Activated T-cell treated with anti-CD3 and anti-CD28 coated beads, Interleukin-2, amount 50 U/mL, for 24 hours (primary cell): ENCODE results near the gene NARS2.

ENCODE experiments used
- DNase-seq: peaks from one replicate; pipeline ENCODE4 v3.0.0-alpha.2; 2020
- H3K27ac Mint-ChIP-seq: 2 replicates; pipeline ENCODE4 v1.8.0; 2020; ENCODE audit warnings: mild to moderate bottlenecking, mixed read lengths
- H3K27me3 Mint-ChIP-seq: 2 replicates; pipeline ENCODE4 v1.8.0; 2020; ENCODE audit warnings: mixed read lengths
- H3K36me3 Mint-ChIP-seq: 2 replicates; pipeline ENCODE4 v1.8.0; 2020; ENCODE audit warnings: low read depth, mixed read lengths
- H3K4me1 Mint-ChIP-seq: 2 replicates; pipeline ENCODE4 v1.8.0; 2020; ENCODE audit warnings: low read depth, mixed read lengths
- H3K4me3 Mint-ChIP-seq: 2 replicates; pipeline ENCODE4 v1.8.0; 2020; ENCODE audit warnings: mild to moderate bottlenecking, moderate library complexity, mixed read lengths
- H3K9me3 Mint-ChIP-seq: 2 replicates; pipeline ENCODE4 v1.8.0; 2020; ENCODE audit warnings: mixed read lengths

The NARS2 gene

DNA sequence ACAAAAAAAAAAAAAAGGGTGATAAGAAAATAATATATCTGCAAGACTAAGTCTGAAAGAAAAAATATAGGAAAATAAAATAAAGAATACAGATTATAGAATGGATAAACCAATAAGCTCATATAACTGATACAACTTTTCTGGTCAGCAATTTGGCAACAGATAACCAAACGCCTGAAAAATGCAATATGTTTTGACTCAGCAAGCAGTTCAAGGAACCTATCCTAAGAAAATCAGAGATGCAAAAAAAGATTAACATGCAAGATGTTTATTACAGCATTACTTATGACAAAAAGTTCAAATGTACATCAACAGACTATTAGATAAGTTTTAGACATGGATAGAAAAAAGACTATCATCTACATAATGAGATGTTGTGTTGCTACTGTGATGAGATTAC is 129.9 kb downstream of the NARS2 start:
- Mint-ChIP-seq H3K4me3 (no peak overlapping the region), H3K9me3 (no peaks in the 10 kb centered on the region), H3K4me1 (no peaks in the 10 kb centered on the region), H3K27ac (no peak overlapping the region), H3K36me3 (peaks cover 31% of the 10 kb centered on the region), H3K27me3 (no peaks in the 10 kb centered on the region)
- DNase-seq = no peak

GRCh38 chr11:78441956-78442355 is 132.7 kb downstream of the NARS2 start:
- no peaks in the 10 kb centered on the region for H3K9me3 Mint-ChIP-seq
- H3K4me1 Mint-ChIP-seq = no peaks in the 10 kb centered on the region
- no peaks in the 10 kb centered on the region for H3K27me3 Mint-ChIP-seq
- no peak for DNase-seq
- H3K36me3 Mint-ChIP-seq = peaks cover 41% of the 10 kb centered on the region
- H3K27ac Mint-ChIP-seq = no peak overlapping the region
- no peak overlapping the region for H3K4me3 Mint-ChIP-seq

DNA sequence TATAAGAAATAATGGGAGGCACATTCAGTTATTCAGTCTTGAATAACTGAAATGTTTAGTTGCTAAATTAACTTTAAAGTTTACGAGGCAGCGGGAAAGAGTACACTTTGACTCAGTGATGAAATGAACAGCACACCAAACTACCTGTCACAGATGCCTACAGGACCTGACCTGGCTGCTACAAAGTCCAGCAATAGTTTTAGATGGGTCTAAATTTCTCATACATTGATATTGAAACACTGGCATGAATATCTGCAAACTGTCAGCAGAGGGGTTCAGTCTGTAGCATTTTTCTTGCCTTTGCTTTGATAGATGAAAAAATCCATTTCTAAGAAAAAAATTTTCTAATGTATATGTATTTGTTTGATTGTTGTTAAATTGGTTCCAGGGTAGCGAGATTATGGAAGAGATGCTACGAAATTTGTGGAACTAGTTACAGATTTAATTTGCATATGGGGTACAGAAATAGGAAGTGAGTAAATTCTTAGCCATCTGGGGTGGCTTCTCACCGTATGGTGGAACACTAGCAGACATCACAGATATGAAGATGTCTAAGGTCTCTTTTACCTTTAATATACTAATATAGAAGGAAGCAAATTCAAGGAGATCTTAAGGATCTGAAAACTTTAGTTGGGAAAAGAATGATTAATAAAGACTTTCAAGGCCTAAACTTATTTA is 136.2 kb downstream of the NARS2 start:
- DNase-seq = no peak
- no peaks in the 10 kb centered on the region for H3K27me3 Mint-ChIP-seq

DNA sequence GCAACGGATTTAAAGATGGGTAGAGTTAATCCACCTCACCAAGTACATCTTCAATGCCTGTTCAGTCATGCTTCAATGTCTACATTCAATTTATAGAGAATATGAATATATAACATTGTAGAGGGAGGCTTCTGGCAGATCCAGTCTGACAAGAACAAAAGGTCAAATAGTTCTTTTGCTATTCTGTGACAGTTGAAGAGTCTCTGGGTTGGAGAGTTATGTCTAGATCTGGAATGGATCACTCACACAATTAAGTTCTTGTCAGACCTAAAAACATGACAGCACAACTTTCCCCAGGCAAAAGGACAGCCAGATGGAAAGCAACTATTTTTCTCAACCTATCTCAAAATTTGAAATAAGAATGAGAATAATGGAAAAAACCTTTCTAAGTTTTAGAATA is 141.7 kb downstream of the NARS2 start:
- Mint-ChIP-seq H3K36me3 (peaks cover 17% of the 10 kb centered on the region), H3K9me3 (no peaks in the 10 kb centered on the region), H3K4me1 (peaks cover 11% of the 10 kb centered on the region), H3K27ac (no peak overlapping the region), H3K27me3 (no peaks in the 10 kb centered on the region), H3K4me3 (no peak overlapping the region)
- DNase-seq = no peak

More for the DNA sequence above, 136.2 kb downstream of the NARS2 start:
- peaks cover 44% of the 10 kb centered on the region for H3K36me3 Mint-ChIP-seq
- H3K4me3 Mint-ChIP-seq = no peak overlapping the region
- no peaks in the 10 kb centered on the region for H3K9me3 Mint-ChIP-seq
- no peaks in the 10 kb centered on the region for H3K4me1 Mint-ChIP-seq
- no peak overlapping the region for H3K27ac Mint-ChIP-seq

- no peak for DNase-seq
- no peak overlapping the region for H3K27ac Mint-ChIP-seq
- H3K4me1 Mint-ChIP-seq = peaks cover 19% of the 10 kb centered on the region
- no peaks in the 10 kb centered on the region for H3K9me3 Mint-ChIP-seq
- peaks cover 14% of the 10 kb centered on the region for H3K36me3 Mint-ChIP-seq
- H3K27me3 Mint-ChIP-seq = no peaks in the 10 kb centered on the region
- H3K4me3 Mint-ChIP-seq = no peak overlapping the region
These were observed 142.6 kb downstream of the NARS2 start for GRCh38 chr11:78432058-78432515.

GRCh38 chr11:78429660-78430059 is 145.0 kb downstream of the NARS2 start:
- Mint-ChIP-seq H3K36me3 (peaks cover 4% of the 10 kb centered on the region), H3K27ac (no peak overlapping the region), H3K9me3 (no peaks in the 10 kb centered on the region), H3K27me3 (no peaks in the 10 kb centered on the region), H3K4me3 (no peak overlapping the region), H3K4me1 (peaks cover 31% of the 10 kb centered on the region)
- DNase-seq = no peak

DNA sequence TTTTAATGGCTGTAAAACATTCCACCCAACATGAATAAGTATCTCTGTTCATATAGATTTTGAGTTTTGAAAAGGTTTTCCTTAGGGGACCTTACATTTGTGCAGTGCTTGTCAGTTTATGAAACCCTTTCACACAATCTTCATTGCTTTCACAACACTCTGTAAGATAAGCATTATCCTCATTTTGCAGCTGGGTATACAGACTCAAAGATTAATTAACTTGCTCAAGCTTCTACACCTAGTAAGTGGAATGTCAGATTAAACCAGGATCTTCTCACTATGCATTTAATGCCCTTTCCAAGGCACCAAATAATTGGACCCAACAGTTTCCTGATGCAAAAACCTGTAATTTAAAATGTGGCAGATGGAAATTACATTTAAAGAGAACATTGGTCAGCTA is 145.5 kb downstream of the NARS2 start:
- peaks cover 35% of the 10 kb centered on the region for H3K4me1 Mint-ChIP-seq

GRCh38 chr11:78428773-78429172 is 145.9 kb downstream of the NARS2 start:
- Mint-ChIP-seq H3K4me1 (peaks cover 35% of the 10 kb centered on the region), H3K9me3 (no peaks in the 10 kb centered on the region), H3K4me3 (no peak overlapping the region), H3K27me3 (no peaks in the 10 kb centered on the region), H3K27ac (no peak overlapping the region), H3K36me3 (peaks cover 4% of the 10 kb centered on the region)
- no peak for DNase-seq

More for the DNA sequence above, 145.5 kb downstream of the NARS2 start:
- Mint-ChIP-seq H3K36me3 (peaks cover 4% of the 10 kb centered on the region), H3K9me3 (no peaks in the 10 kb centered on the region), H3K27ac (no peak overlapping the region), H3K27me3 (no peaks in the 10 kb centered on the region), H3K4me3 (no peak overlapping the region)
- no peak for DNase-seq

DNA sequence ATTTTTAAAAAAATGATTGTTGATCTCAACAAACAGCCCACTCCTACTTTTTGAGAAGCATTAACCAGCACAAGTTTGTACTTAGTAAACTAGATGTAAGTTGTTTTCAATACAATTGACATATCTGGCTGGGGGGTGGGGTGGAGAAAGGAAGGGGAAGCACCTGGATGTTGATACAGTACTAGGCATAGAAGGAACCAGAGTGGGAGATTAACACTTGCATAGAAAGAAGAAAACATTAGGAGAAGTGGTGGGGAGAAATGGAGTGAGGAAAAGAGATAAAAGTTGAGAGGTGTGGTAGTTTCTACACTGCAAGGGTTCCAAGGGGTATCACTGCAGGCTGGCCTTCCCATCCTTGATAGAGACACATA is 146.4 kb downstream of the NARS2 start:
- H3K27ac Mint-ChIP-seq = no peak overlapping the region
- no peak for DNase-seq
- H3K9me3 Mint-ChIP-seq = no peaks in the 10 kb centered on the region
- H3K36me3 Mint-ChIP-seq = peaks cover 4% of the 10 kb centered on the region
- H3K27me3 Mint-ChIP-seq = no peaks in the 10 kb centered on the region
- H3K4me1 Mint-ChIP-seq = peaks cover 35% of the 10 kb centered on the region
- H3K4me3 Mint-ChIP-seq = no peak overlapping the region

GRCh38 chr11:78427615-78428265 is 146.9 kb downstream of the NARS2 start:
- no peak for DNase-seq
- peak overlapping the region; percentile 24 for H3K27ac Mint-ChIP-seq
- peaks cover 4% of the 10 kb centered on the region for H3K36me3 Mint-ChIP-seq
- H3K4me3 Mint-ChIP-seq = peak overlapping the region; percentile 16
- H3K9me3 Mint-ChIP-seq = no peaks in the 10 kb centered on the region
- H3K4me1 Mint-ChIP-seq = peaks cover 35% of the 10 kb centered on the region
- H3K27me3 Mint-ChIP-seq = no peaks in the 10 kb centered on the region

GRCh38 chr11:78426845-78427244 is 147.8 kb downstream of the NARS2 start:
- Mint-ChIP-seq H3K4me3 (no peak overlapping the region), H3K4me1 (peaks cover 35% of the 10 kb centered on the region), H3K27me3 (peaks cover 4% of the 10 kb centered on the region), H3K36me3 (peaks cover 4% of the 10 kb centered on the region), H3K9me3 (no peaks in the 10 kb centered on the region), H3K27ac (no peak overlapping the region)
- no peak for DNase-seq

- Mint-ChIP-seq H3K4me1 (peaks cover 43% of the 10 kb centered on the region), H3K4me3 (no peak overlapping the region), H3K9me3 (no peaks in the 10 kb centered on the region), H3K36me3 (no peaks in the 10 kb centered on the region), H3K27me3 (peaks cover 14% of the 10 kb centered on the region), H3K27ac (no peak overlapping the region)
- DNase-seq = no peak
These were observed 149.1 kb downstream of the NARS2 start for GRCh38 chr11:78425399-78426070.

GRCh38 chr11:78424334-78425270 is 150.1 kb downstream of the NARS2 start:
- Mint-ChIP-seq H3K4me3 (no peak overlapping the region), H3K27me3 (peaks cover 23% of the 10 kb centered on the region), H3K9me3 (no peaks in the 10 kb centered on the region), H3K27ac (no peak overlapping the region), H3K4me1 (peaks cover 46% of the 10 kb centered on the region), H3K36me3 (no peaks in the 10 kb centered on the region)
- no peak for DNase-seq

- no peak overlapping the region for H3K27ac Mint-ChIP-seq
- peaks cover 47% of the 10 kb centered on the region for H3K4me1 Mint-ChIP-seq
- no peaks in the 10 kb centered on the region for H3K9me3 Mint-ChIP-seq
- no peak overlapping the region for H3K4me3 Mint-ChIP-seq
- no peak for DNase-seq
- H3K27me3 Mint-ChIP-seq = peaks cover 37% of the 10 kb centered on the region
- H3K36me3 Mint-ChIP-seq = no peaks in the 10 kb centered on the region
These were observed 151.4 kb downstream of the NARS2 start for GRCh38 chr11:78423241-78423640.
